ENCODE data around the gene ITK. TPM values are rescaled to one million over a fixed set of nuclear protein-coding genes. Genes with fewer than 3 reads are reported as not detected.
A peak's percentile ranks its signal among the peaks of the same experiment; 100 is the strongest.

Gene ITK
- 550 TPM for total RNA-seq
- 100 to 1,000 TPM; 146 to 222 (median 169) TPM for polyA plus RNA-seq

DNA sequence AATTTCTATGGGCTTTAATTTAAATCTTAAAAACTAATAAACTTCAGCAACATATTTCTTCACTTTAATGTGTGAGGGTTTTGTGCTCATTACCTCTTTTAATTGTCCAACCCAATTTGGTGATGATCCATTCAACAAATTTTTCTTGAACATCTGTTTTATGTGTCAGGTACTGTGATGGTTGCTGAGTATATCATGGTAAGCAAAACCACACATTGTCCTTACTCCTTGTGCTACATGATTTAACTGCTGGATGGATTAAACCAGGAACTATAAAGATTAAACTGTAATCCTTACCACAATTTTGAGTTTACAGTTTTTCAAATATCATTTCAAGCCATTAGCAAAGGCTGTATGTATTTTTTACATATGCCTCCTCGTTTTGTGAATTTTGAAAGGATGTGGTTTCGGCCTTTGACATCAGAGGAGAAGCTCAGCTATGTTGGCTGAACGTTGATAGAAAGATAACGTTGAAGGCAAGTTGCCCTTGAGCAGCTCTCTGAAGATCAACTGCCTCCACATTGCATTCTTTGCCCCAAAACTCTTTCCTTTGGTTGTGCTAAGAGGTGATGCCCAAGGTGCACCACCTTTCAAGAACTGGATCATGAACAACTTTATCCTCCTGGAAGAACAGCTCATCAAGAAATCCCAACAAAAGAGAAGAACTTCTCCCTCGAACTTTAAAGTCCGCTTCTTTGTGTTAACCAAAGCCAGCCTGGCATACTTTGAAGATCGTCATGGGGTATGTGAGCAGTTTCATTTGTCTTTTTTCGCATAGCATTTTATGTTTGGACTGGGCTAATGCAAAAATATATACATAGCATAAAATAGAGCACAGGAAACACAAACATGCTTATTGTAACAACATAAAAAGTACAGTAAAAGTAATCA, at the start of gene ITK:
ITK (plus strand) TSS at position 467 of the 891 bp plus-strand sequence; CDS start at position 605, 138 bp downstream.
- Mint-ChIP-seq H3K27ac (peak within 1 kb of the TSS; percentile 96 to 99 (median 97)), H3K36me3 (peaks cover 42% of the 10 kb centered on the region), H3K4me1 (peaks cover 12 to 56% (median 29%) of the 10 kb centered on the region in 4 donors), H3K27me3 (no peaks in the 10 kb centered on the region), H3K9me3 (peaks cover 0 to 2% (median 0%) of the 10 kb centered on the region in 7 donors), H3K4me3 (peak within 1 kb of the TSS; percentile 95 to 100 (median 99))
- Histone ChIP-seq H3K4me1 (ENCODE audit: control insufficient read depth, insufficient read depth, low read length, poor library complexity, severe bottlenecking) (peaks cover 42% of the 10 kb centered on the region), H3K4me3 (ENCODE audit: low read depth, low read length) (peak within 1 kb of the TSS; percentile 100), H3K27ac (ENCODE audit: insufficient read depth, low read length, poor library complexity, severe bottlenecking) (peak within 1 kb of the TSS; percentile 90), H3K36me3 (ENCODE audit: control insufficient read depth, insufficient read depth, low read length) (peaks cover 30% of the 10 kb centered on the region), H3K27me3 (ENCODE audit: control insufficient read depth, insufficient read depth, low read length) (no peaks in the 10 kb centered on the region), H3K9me3 (ENCODE audit: control insufficient read depth in 2 of 2, low read length in 2 of 2) (no peaks in the 10 kb centered on the region)
- peak; percentile 92 for ATAC-seq (ENCODE audit: low read depth in 2 of 2)
- DNase-seq: peak; percentile 38 to 93 (median 85)

- Mint-ChIP-seq H3K27me3 (peaks cover 4% of the 10 kb centered on the region), H3K4me3 (no peak overlapping the region), H3K36me3 (peaks cover 4% of the 10 kb centered on the region), H3K9me3 (no peaks in the 10 kb centered on the region), H3K4me1 (peaks cover 10 to 36% (median 19%) of the 10 kb centered on the region in 4 donors), H3K27ac (no peak overlapping the region)
- no peak for DNase-seq
- H3K27ac ChIP-seq (ENCODE audit: insufficient read depth, low read length, poor library complexity, severe bottlenecking): no peak overlapping the region
- no peaks in the 10 kb centered on the region for H3K36me3 ChIP-seq (ENCODE audit: control insufficient read depth, insufficient read depth, low read length)
- no peaks in the 10 kb centered on the region for H3K9me3 ChIP-seq (ENCODE audit: control insufficient read depth in 2 of 2, low read length in 2 of 2)
- no peaks in the 10 kb centered on the region for H3K27me3 ChIP-seq (ENCODE audit: control insufficient read depth, insufficient read depth, low read length)
- no peaks in the 10 kb centered on the region for H3K4me1 ChIP-seq (ENCODE audit: control insufficient read depth, insufficient read depth, low read length, poor library complexity, severe bottlenecking)
- ATAC-seq (ENCODE audit: low read depth in 2 of 2): no peak
- H3K4me3 ChIP-seq (ENCODE audit: low read depth, low read length): no peak overlapping the region
Measured at GRCh38 chr5:157130925-157131324, 49.7 kb upstream of the ITK start.

GRCh38 chr5:157132281-157132612, 48.4 kb upstream of the ITK start:
- Histone ChIP-seq H3K9me3 (ENCODE audit: control insufficient read depth in 2 of 2, low read length in 2 of 2) (no peaks in the 10 kb centered on the region), H3K36me3 (ENCODE audit: control insufficient read depth, insufficient read depth, low read length) (peaks cover 5% of the 10 kb centered on the region), H3K27ac (ENCODE audit: insufficient read depth, low read length, poor library complexity, severe bottlenecking) (no peak overlapping the region), H3K27me3 (ENCODE audit: control insufficient read depth, insufficient read depth, low read length) (no peaks in the 10 kb centered on the region), H3K4me3 (ENCODE audit: low read depth, low read length) (no peak overlapping the region), H3K4me1 (ENCODE audit: control insufficient read depth, insufficient read depth, low read length, poor library complexity, severe bottlenecking) (no peaks in the 10 kb centered on the region)
- Mint-ChIP-seq H3K9me3 (no peaks in the 10 kb centered on the region), H3K4me3 (no peak overlapping the region), H3K4me1 (peaks cover 10 to 38% (median 23%) of the 10 kb centered on the region in 4 donors), H3K27ac (no peak overlapping the region), H3K36me3 (peaks cover 4% of the 10 kb centered on the region), H3K27me3 (no peaks in the 10 kb centered on the region)
- DNase-seq (no peak), ATAC-seq (ENCODE audit: low read depth in 2 of 2) (no peak)

GRCh38 chr5:157137691-157138090, 42.9 kb upstream of the ITK start:
- no peak overlapping the region for H3K4me3 ChIP-seq (ENCODE audit: low read depth, low read length)
- H3K9me3 ChIP-seq (ENCODE audit: control insufficient read depth in 2 of 2, low read length in 2 of 2): no peaks in the 10 kb centered on the region
- Mint-ChIP-seq H3K27me3 (no peaks in the 10 kb centered on the region), H3K27ac (no peak overlapping the region), H3K36me3 (peaks cover 21% of the 10 kb centered on the region), H3K4me1 (peaks cover 16 to 63% (median 38%) of the 10 kb centered on the region in 4 donors), H3K9me3 (no peaks in the 10 kb centered on the region), H3K4me3 (no peak overlapping the region)
- no peak for ATAC-seq (ENCODE audit: low read depth in 2 of 2)
- H3K27ac ChIP-seq (ENCODE audit: insufficient read depth, low read length, poor library complexity, severe bottlenecking): no peak overlapping the region
- no peaks in the 10 kb centered on the region for H3K27me3 ChIP-seq (ENCODE audit: control insufficient read depth, insufficient read depth, low read length)
- no peak for DNase-seq
- peaks cover 19% of the 10 kb centered on the region for H3K4me1 ChIP-seq (ENCODE audit: control insufficient read depth, insufficient read depth, low read length, poor library complexity, severe bottlenecking)
- H3K36me3 ChIP-seq (ENCODE audit: control insufficient read depth, insufficient read depth, low read length): peaks cover 25% of the 10 kb centered on the region

GRCh38 chr5:157142317-157143126, 38.1 kb upstream of the ITK start, which contains the start of gene MED7:
Gene MED7, minus strand, starts transcription at chr5:157142865. Its CDS starts 3,434 bp downstream, at chr5:157139431.
- peak within 1 kb of the TSS; percentile 94 for H3K27ac ChIP-seq (ENCODE audit: insufficient read depth, low read length, poor library complexity, severe bottlenecking)
- Mint-ChIP-seq H3K27ac (peak within 1 kb of the TSS; percentile 98 to 99 (median 98)), H3K27me3 (no peaks in the 10 kb centered on the region), H3K36me3 (peaks cover 17% of the 10 kb centered on the region), H3K4me3 (peak within 1 kb of the TSS; percentile 93 to 97 (median 96)), H3K4me1 (peaks cover 9 to 56% (median 37%) of the 10 kb centered on the region in 4 donors), H3K9me3 (no peaks in the 10 kb centered on the region)
- peaks cover 17% of the 10 kb centered on the region for H3K36me3 ChIP-seq (ENCODE audit: control insufficient read depth, insufficient read depth, low read length)
- DNase-seq (peak; percentile 93 to 100 (median 97)), ATAC-seq (ENCODE audit: low read depth in 2 of 2) (peak; percentile 98)
- H3K9me3 ChIP-seq (ENCODE audit: control insufficient read depth in 2 of 2, low read length in 2 of 2): no peaks in the 10 kb centered on the region
- peak within 1 kb of the TSS; percentile 98 for H3K4me3 ChIP-seq (ENCODE audit: low read depth, low read length)
- H3K4me1 ChIP-seq (ENCODE audit: control insufficient read depth, insufficient read depth, low read length, poor library complexity, severe bottlenecking): peaks cover 24% of the 10 kb centered on the region
- no peaks in the 10 kb centered on the region for H3K27me3 ChIP-seq (ENCODE audit: control insufficient read depth, insufficient read depth, low read length)

DNA sequence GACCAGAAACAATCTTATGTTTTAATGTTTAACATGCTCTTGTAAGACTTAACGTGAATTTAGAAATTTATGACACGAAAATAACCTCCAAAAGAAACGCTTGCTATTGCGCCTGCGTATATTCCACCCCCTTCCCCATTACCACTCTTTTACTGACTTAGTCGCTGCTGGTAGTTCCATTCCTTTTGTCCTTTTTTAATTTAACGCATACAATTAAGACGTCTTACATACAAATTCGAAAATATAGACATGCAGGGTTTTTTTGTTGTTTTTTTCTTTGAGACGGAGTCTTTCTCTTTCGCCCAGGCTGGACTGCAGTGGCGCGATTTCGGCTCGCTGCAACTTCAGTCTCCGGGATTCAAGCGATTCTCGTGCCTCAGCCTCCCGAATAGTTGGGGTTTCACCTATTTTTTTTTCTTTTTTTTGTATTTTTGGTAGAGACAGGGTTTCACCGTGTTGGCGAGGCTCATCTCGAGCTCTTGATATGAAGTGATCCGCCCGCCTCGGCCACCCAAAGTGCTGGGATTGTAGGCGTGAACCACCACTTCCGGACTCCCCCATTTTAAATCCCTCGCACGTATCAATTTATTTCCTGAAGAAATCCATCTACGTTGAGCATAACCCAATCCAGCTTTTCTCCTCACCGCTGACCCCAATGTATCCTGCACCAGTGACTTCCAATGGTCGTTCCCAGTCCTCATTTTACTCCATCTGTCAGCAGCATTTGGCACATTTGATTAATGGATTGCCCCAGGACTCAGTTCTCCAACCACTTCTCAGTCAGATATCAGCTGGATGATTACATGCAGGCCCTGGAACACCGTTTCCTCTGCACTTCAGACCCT, 37.3 kb upstream of the ITK start:
- H3K36me3 ChIP-seq (ENCODE audit: control insufficient read depth, insufficient read depth, low read length): peaks cover 9% of the 10 kb centered on the region
- H3K4me1 ChIP-seq (ENCODE audit: control insufficient read depth, insufficient read depth, low read length, poor library complexity, severe bottlenecking): peaks cover 24% of the 10 kb centered on the region
- Mint-ChIP-seq H3K27me3 (no peaks in the 10 kb centered on the region), H3K4me3 (peak overlapping the region; percentile 93 to 97 (median 96)), H3K4me1 (peaks cover 9 to 58% (median 40%) of the 10 kb centered on the region in 4 donors), H3K27ac (peak overlapping the region; percentile 98 to 99 (median 98)), H3K36me3 (peaks cover 14% of the 10 kb centered on the region), H3K9me3 (no peaks in the 10 kb centered on the region)
- peak; percentile 37 to 38 for ATAC-seq (ENCODE audit: low read depth in 2 of 2)
- H3K4me3 ChIP-seq (ENCODE audit: low read depth, low read length): peak overlapping the region; percentile 98
- DNase-seq: peak in 2 of 3 donors; percentile 51 to 72
- H3K9me3 ChIP-seq (ENCODE audit: control insufficient read depth in 2 of 2, low read length in 2 of 2): no peaks in the 10 kb centered on the region
- H3K27ac ChIP-seq (ENCODE audit: insufficient read depth, low read length, poor library complexity, severe bottlenecking): peak overlapping the region; percentile 94
- H3K27me3 ChIP-seq (ENCODE audit: control insufficient read depth, insufficient read depth, low read length): no peaks in the 10 kb centered on the region

Data from CD4-positive, CD25-positive, alpha-beta regulatory T cell (primary cell).